HG03103 (cell line): ENCODE measurements around the gene CLVS2.

Experiments
- ATAC-seq: cut with Tn5 transposase; IDR thresholded peaks from one replicate; pipeline ENCODE4 v1.9.1; 2021; ENCODE audit warnings: low read depth; ENCODE audit not compliant: unreplicated experiment

CLVS2 gene

GRCh38 chr6:123022975-123023374 is 26.9 kb downstream of the CLVS2 start:
- no peak for ATAC-seq

- no peak for ATAC-seq
Measured at GRCh38 chr6:123024976-123025375, 28.9 kb downstream of the CLVS2 start.

DNA sequence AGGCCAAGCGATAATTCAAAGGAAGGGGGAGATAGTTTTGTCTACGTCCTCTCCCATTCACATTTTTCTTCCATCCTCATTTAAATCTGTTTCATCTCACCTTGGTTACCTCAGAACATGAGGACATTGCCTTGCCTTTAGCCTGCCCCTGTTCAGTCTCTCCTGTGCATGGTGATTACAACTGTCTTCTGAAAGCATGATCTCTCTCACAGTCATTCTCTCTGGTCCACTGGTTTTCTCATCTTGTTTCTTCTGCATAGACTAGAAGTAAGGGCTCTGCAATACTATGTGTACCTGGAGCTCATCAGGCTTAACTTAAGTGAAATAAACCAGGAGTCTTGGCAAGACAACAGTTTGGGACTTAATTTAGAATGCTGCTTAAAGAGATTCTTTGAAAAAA is 31.4 kb downstream of the CLVS2 start:
- no peak for ATAC-seq

GRCh38 chr6:123028263-123028662 is 32.2 kb downstream of the CLVS2 start:
- ATAC-seq: no peak

DNA sequence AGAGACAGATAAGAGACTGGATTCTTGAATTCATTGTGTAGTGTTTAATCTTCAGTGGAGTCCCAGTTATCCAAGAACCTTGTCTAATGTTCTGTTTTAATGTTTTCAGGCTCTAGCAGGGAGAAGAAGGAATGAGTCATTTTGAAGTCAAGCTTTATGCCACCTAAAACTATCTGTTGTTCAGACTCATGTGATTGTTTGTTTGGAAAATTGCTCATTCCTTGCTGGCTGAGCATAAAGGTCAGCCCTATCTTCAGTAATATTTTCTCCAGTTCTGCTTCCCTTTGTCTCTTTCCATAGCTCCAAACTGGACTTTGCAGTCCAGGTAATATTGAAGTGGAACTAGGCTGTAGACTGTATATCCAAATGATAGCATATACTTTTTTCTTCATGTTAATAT is 34.2 kb downstream of the CLVS2 start:
- no peak for ATAC-seq

DNA sequence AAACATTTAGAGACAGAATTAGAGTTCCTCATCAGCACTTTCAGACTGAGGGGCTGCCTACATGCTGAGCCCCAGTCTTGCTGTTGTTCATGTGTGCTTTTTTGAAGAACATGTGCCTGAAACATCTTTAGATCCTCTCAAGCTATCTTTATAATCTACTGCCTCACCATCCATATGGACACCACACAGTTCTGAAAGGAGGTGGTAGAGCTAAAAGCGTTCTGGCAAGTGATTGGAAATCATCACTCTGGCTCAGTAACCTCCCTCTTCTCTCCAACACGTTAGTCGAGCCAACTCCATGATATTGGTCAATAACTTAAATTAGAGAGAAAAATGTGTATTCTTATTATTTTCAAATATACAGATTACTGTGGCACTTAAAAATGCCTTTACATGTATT is 40.6 kb downstream of the CLVS2 start:
- ATAC-seq: no peak

DNA sequence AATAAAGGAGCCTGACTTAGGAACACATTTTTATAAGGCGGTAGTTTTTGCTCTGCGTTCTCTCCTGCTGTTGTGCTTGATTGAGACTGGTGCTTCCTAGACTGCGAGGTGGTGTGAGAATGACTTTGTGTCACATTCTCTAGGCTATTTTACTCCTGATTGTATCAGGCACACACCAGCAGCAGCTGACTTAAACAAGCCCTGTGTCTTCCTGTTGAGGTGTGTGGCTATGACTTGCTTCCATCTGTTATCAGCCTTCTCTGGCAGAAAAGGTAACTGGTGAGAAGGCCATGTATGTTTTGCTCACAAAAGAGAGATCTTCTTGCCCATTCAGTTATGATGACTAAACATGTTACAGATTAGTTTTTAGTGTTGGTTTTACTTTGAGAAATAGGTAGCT is 43.4 kb downstream of the CLVS2 start:
- ATAC-seq: no peak

GRCh38 chr6:123042401-123042800 is 46.4 kb downstream of the CLVS2 start:
- ATAC-seq: no peak

- no peak for ATAC-seq
Measured at GRCh38 chr6:123044341-123044860, 48.4 kb downstream of the CLVS2 start.

DNA sequence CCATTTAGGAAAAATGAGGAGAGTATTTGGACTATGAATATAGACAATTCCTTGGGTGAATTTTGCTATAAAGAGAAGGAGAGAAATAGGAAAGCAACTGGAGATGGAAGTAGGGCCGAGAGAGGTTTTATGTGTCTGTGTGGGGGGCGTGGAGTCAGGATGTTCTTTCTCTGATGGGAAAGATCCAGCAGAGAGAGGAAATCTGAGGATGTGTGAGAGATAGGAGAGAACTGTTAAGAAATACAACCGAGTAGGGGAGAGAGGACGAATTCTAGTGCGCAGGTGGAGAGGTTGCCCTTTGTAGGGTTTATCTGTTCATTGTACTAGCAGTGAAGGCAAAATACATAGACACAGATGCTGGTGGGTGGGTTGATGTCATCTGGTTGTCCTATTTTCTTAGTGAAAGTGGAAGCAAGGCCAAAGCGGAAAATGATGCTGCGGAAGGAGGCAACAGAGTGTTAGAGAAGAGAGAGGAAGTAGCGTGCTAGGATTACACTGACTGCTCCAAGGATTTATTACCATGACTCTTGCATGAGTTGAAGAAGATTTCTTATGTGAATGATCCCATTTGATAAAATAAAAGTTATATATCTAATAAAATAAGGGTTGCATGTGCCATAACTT is 57.7 kb downstream of the CLVS2 start:
- ATAC-seq: no peak

GRCh38 chr6:123055256-123055655 is 59.2 kb downstream of the CLVS2 start:
- no peak for ATAC-seq

DNA sequence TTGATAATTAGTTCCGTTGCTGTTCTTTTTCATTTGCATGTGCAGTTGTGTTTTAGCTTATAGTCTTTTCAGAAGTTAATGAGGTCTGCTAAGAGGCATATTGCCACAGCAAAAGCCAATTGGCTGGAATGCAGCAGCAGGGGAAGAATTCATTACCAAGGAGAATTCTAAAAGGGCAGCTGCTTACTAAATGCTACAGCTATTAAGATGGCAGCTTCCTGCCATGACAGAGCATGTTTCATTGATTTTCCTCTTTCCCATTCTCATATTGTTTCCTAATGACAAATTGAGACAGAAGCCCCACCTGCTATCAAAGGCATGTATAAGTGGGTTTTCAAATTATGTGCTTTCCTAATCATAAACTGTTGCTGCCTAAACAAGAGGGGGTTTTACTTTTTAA is 66.6 kb downstream of the CLVS2 start:
- ATAC-seq: no peak

DNA sequence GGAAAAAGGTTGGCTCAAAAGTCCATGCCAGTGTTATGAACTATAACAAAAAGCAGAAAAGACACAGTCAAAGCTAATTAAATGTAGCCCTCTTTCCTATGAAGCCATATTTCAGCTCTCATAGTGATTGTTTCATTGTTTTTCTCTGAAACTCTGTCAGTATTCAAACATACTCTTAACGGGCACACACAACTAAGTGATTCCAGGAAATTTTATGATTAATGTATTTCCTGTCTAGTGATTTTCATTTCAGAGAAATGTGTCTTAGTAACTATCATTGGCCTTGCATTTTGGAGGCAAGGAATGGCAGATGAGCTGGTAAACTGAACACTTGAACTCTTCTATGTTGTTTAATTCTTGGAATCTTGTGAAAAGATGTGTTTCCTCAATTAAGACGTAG is 68.0 kb downstream of the CLVS2 start:
- ATAC-seq: no peak

DNA sequence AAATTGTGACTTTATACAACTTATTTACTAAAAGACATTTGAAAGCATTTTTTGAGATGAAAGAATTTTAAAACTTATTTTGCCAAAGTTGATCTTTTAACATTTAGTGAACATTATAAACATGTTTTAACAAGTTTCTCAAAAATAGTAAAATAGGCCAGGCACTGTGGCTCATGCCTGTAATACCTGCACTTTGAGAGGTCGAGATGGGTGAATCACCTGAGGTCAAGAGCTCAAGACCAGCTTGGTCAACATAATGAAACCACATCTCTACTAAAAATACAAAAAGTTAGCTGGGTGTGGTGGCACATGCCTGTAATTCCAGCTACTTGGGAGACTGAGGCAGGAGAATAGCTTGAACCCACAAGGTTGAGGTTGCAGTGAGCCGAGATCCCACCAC is 78.6 kb downstream of the CLVS2 start:
- no peak for ATAC-seq

- no peak for ATAC-seq
Measured at GRCh38 chr6:123085403-123085802, 89.4 kb downstream of the CLVS2 start.

DNA sequence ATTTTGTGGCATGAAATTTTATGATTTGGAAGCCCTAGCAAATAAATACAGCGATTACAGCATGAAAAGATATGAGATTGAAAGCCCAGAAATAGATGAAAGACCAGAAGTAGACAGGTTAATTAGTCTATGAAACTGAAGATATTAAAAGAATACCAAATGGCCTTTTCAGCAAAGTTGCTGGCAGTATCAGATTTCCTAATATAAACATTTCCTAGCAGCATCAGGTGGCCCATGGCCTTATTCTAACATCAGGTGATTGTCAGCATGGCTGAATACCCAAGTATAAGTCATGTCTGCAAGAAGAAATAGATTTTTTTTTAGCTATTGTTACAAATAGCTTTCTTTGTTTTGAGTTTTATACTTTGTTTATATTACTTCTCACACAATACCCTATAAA is 93.2 kb downstream of the CLVS2 start:
- no peak for ATAC-seq

DNA sequence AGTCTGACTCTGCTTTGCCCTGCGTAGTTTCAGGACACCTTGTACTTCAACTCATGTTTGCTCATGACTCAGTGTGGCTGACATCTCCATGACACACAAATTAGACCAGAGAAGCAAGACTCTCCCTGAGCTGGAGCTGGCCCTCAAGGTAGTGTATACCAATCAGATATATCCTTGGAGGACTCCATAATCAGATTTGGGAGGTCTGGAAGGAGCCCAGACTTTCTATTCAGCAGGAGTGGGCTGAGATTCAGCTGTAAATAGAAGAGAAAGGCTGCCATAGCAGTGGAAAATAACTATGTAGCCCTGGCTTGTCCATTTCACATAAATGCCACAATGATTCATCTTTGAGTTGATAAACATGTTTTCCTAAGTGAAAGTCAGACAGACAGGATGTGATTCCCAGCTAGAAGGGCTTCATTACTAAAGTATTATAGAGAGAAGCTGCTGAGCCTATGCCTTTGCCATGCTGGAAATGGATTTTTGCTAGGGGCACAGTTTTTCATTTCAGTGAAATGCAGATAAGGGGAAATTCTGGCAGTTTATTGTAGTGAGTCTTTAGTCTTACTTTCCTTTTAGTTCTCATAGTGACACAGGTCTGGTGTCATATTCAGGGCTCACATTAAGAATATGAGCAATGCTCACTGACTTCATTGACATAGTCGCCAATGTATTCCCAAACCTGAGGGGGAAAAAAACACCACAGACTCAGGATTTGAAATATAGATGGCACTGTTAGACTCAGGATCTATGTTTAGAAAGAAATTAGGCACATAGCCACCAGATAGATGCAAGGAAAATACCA is 95.3 kb downstream of the CLVS2 start:
- ATAC-seq: no peak

DNA sequence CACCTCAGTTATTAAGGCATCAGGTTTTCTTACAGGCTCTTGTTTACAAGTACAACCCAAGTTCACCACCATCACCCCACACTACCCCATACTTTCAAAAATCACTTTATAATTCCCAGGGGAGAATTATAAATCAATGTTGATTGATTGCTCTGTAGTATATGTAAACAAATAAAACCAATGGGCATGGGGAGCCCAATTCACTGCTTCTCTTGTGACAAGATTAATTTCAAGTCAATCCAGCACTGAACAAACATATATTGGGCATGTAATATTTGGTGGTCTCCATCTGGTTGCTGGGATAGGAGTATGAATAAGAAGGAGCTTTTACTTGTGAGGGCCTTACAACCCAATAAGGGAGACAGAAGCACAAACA is 95.8 kb downstream of the CLVS2 start:
- no peak for ATAC-seq

- no peak for ATAC-seq
Measured at GRCh38 chr6:123094795-123095194, 98.8 kb downstream of the CLVS2 start.

GRCh38 chr6:123105561-123105960 is 109.5 kb downstream of the CLVS2 start:
- ATAC-seq: no peak

GRCh38 chr6:123116370-123116769 is 120.3 kb downstream of the CLVS2 start:
- no peak for ATAC-seq
